GM23248 (cell line): ENCODE data around the gene FAM181B. TPM values are rescaled to one million over a fixed set of nuclear protein-coding genes. Genes with fewer than 3 reads are reported as not detected.

Source experiments
- DNase-seq: peaks from one replicate; pipeline ENCODE4 v3.0.0-alpha.2; 2015
- H2AFZ ChIP-seq: fragments of 200-600 bp; sonication (generic); 2 replicates; pipeline ENCODE4 v1.6.1; 2016; ENCODE audit warnings: antibody characterized with exemption
- H3F3A ChIP-seq: fragments of 200-600 bp; sonication (generic); 2 replicates; pipeline ENCODE4 v1.6.1; 2016; ENCODE audit warnings: mild to moderate bottlenecking, antibody characterized with exemption, mixed run types; ENCODE audit not compliant: insufficient read depth
- H3K27ac ChIP-seq: fragments of 200-600 bp; sonication (generic); 2 replicates; pipeline ENCODE4 v1.5.1; 2016; ENCODE audit warnings: mild to moderate bottlenecking
- H3K27me3 ChIP-seq: fragments of 200-600 bp; sonication (generic); replicated peaks from 2 replicates; pipeline ENCODE4 v1.6.1; 2016; ENCODE audit warnings: mild to moderate bottlenecking; ENCODE audit not compliant: insufficient read depth
- H3K36me3 ChIP-seq: fragments of 200-600 bp; sonication (generic); 2 replicates; pipeline ENCODE4 v1.6.1; 2016; ENCODE audit warnings: low read depth, mild to moderate bottlenecking
- H3K4me1 ChIP-seq: fragments of 200-600 bp; sonication (generic); 2 replicates; pipeline ENCODE4 v1.6.1; 2016; ENCODE audit warnings: mild to moderate bottlenecking; ENCODE audit not compliant: insufficient read depth
- H3K4me2 ChIP-seq: fragments of 200-600 bp; sonication (generic); one replicate; pipeline ENCODE4 v1.6.1; 2016; ENCODE audit warnings: mild to moderate bottlenecking; ENCODE audit not compliant: unreplicated experiment
- H3K4me3 ChIP-seq: fragments of 200-600 bp; sonication (generic); 2 replicates; pipeline ENCODE4 v1.5.1; 2016; ENCODE audit warnings: mild to moderate bottlenecking
- H3K79me2 ChIP-seq: fragments of 200-600 bp; sonication (generic); 2 replicates; pipeline ENCODE4 v1.6.1; 2016; ENCODE audit warnings: mild to moderate bottlenecking; ENCODE audit not compliant: insufficient read depth
- H3K9ac ChIP-seq: fragments of 200-600 bp; sonication (generic); 2 replicates; pipeline ENCODE4 v1.6.1; 2016; ENCODE audit warnings: mild to moderate bottlenecking
- H3K9me2 ChIP-seq: fragments of 200-600 bp; sonication (generic); 2 replicates; pipeline ENCODE4 v1.6.1; 2016; ENCODE audit warnings: mixed run types, mild to moderate bottlenecking, moderate library complexity; ENCODE audit not compliant: insufficient read depth
- H3K9me3 ChIP-seq: fragments of 200-600 bp; sonication (generic); one replicate; pipeline ENCODE4 v1.6.1; 2017; ENCODE audit warnings: low read depth
- H4K20me1 ChIP-seq: fragments of 200-600 bp; sonication (generic); 2 replicates; pipeline ENCODE4 v1.6.0; 2016; ENCODE audit not compliant: insufficient read depth
- EZH2 ChIP-seq: fragments of 200-600 bp; sonication (generic); IDR thresholded peaks from 2 replicates; pipeline ENCODE4 v1.6.1; 2018; ENCODE audit warnings: antibody characterized with exemption, mild to moderate bottlenecking; ENCODE audit not compliant: insufficient read depth, poor library complexity, severe bottlenecking
- EZH2phosphoT487 ChIP-seq: fragments of 200-600 bp; sonication (generic); IDR thresholded peaks from 2 replicates; pipeline ENCODE4 v1.6.1; 2018; ENCODE audit warnings: antibody characterized with exemption, moderate library complexity, mild to moderate bottlenecking, low read depth; ENCODE audit not compliant: insufficient read depth
- WGBS, 2 experiments: methylation state at CpG; one replicate each; pipeline ENCODE4 v1.1.6; 2015 to 2017; ENCODE audit warnings: low lambda C conversion rate in 2 of 2, low coverage in 1 of 2; ENCODE audit errors: missing lambda C conversion rate in 2 of 2; 5-methylcytosine and 5-hydroxymethylcytosine counted together
- in situ Hi-C: fragments of 300-500 bp; cut with MboI; formaldehyde crosslinking; loops from 2 replicates; pipeline ENCODE4 v1.15.0; 2020
- polyA plus RNA-seq: library from polyadenylated mRNA; unstranded; fragments of >200 nt; fragmentation: Nextera tagmentation; extraction: Ambion mirVana; gene quantifications from 2 replicates; pipeline ENCODE4 v1.2.1, GENCODE V29; 2016
- total RNA-seq: library from RNA; depleted of rRNA; stranded (reverse); fragments of >200 nt; shearing (Covaris generic); gene quantifications from 2 replicates; pipeline ENCODE4 v1.2.3, GENCODE V29; 2014

Gene FAM181B
- total and polyA plus RNA-seq, 2 experiments from 2014 or later, result not detected

- 8 to 16% methylated on average over 3 of the region's 3 CpGs for WGBS, 2 experiments
- Histone ChIP-seq H4K20me1 (no peaks in the 10 kb centered on the region), H3K9ac (no peak overlapping the region), H3K79me2 (no peaks in the 10 kb centered on the region), H3K27ac (no peak overlapping the region), H3K27me3 (no peaks in the 10 kb centered on the region), H3K9me3 (no peaks in the 10 kb centered on the region), H3K36me3 (no peaks in the 10 kb centered on the region), H2AFZ (peak overlapping the region; percentile 47; the same call in 1 of the 2 replicates), H3K4me1 (no peaks in the 10 kb centered on the region), H3K4me2 (no peak overlapping the region), H3F3A (no peaks in the 10 kb centered on the region), H3K4me3 (no peak overlapping the region), H3K9me2 (no peaks in the 10 kb centered on the region)
- TF ChIP-seq EZH2phosphoT487 (no peak), EZH2 (no peak)
- in situ Hi-C loops, result no loop called here
- DNase-seq, result peak; percentile 62
These were observed 42.2 kb upstream of the FAM181B start for GRCh38 chr11:82775736-82776346.

DNA sequence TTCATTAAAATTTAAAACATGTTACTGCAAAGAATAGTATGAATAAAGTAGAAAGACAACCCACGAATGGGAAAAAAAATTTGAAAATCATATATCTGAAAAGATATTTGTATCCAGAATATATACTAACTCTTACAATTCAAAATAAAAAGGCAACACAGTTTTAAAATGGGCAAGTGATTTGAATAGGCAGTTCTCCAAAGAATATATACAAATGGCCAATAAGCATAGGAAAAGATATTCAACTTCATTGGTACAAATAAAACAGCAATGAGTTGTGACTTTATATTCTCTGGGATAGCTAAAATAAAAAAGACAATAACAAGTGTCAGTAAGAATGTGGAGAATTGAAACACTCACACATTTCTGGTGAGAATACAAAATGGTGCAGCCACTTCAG, 41.6 kb upstream of the FAM181B start:
- 17 to 22% methylated on average over 1 of the region's 1 CpG for WGBS, 2 experiments
- Histone ChIP-seq H3K36me3 (no peaks in the 10 kb centered on the region), H3K27me3 (no peaks in the 10 kb centered on the region), H4K20me1 (no peaks in the 10 kb centered on the region), H3K4me1 (no peaks in the 10 kb centered on the region), H3K9me2 (no peaks in the 10 kb centered on the region), H3F3A (no peaks in the 10 kb centered on the region), H3K4me3 (no peak overlapping the region), H3K4me2 (no peak overlapping the region), H3K9ac (no peak overlapping the region), H2AFZ (peak overlapping the region; percentile 47; the same call in 1 of the 2 replicates), H3K79me2 (no peaks in the 10 kb centered on the region), H3K9me3 (no peaks in the 10 kb centered on the region), H3K27ac (no peak overlapping the region)
- DNase-seq, result no peak
- no peak for TF ChIP-seq EZH2
- TF ChIP-seq EZH2phosphoT487, result no peak
- in situ Hi-C loops, result no loop called here

DNA sequence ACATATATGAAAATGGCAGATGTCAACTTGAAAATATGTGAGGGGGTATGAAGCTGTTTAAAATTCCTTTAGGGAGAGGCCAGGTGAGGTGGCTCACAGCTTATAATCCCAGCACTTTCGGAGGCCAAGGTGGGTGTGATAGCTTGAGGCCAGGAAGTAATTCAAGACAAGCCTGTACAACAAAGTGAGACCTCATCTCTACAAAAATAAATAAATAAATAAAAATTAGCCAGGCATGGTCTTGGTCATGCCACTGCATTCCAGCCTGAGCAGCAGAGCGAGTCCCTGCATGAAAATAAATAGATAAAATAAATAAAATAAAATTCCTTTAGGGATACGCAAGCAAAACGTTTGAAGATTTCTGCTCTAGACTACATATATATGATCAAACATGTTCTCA, 38.1 kb upstream of the FAM181B start:
- Histone ChIP-seq H4K20me1 (no peaks in the 10 kb centered on the region), H3K9me3 (no peaks in the 10 kb centered on the region), H3K4me1 (no peaks in the 10 kb centered on the region), H3K79me2 (no peaks in the 10 kb centered on the region), H3K27ac (no peak overlapping the region), H2AFZ (no peak overlapping the region), H3K27me3 (peaks cover 9% of the 10 kb centered on the region; the same call in 1 of the 2 replicates), H3F3A (no peaks in the 10 kb centered on the region), H3K4me3 (no peak overlapping the region), H3K4me2 (no peak overlapping the region), H3K36me3 (no peaks in the 10 kb centered on the region), H3K9me2 (no peaks in the 10 kb centered on the region), H3K9ac (no peak overlapping the region)
- 44 to 53% methylated on average over 4 of the region's 4 CpGs for WGBS, 2 experiments
- DNase-seq, result no peak
- TF ChIP-seq EZH2phosphoT487, result no peak
- no peak for TF ChIP-seq EZH2
- in situ Hi-C loops, result no loop called here

- Histone ChIP-seq H3K4me3 (no peak overlapping the region), H2AFZ (no peak overlapping the region), H3K4me2 (no peak overlapping the region), H3K9me2 (no peaks in the 10 kb centered on the region), H4K20me1 (no peaks in the 10 kb centered on the region), H3F3A (no peaks in the 10 kb centered on the region), H3K79me2 (no peaks in the 10 kb centered on the region), H3K9ac (no peak overlapping the region), H3K27ac (no peak overlapping the region), H3K4me1 (no peaks in the 10 kb centered on the region), H3K36me3 (no peaks in the 10 kb centered on the region), H3K9me3 (no peaks in the 10 kb centered on the region), H3K27me3 (peaks cover 9% of the 10 kb centered on the region; the same call in 1 of the 2 replicates)
- TF ChIP-seq EZH2phosphoT487, result no peak
- TF ChIP-seq EZH2, result no peak
- DNase-seq, result no peak
- WGBS, 2 experiments, result 42 to 60% methylated on average over 1 of the region's 1 CpG
- in situ Hi-C loops, result no loop called here
These were observed 33.5 kb upstream of the FAM181B start for GRCh38 chr11:82767123-82767522.
